COLO668 (cell line): Measurements from ENCODE around the gene PSMB5.

Source experiments
- DNase-seq: peaks from one replicate; lab custom pipeline; 2025; ENCODE audit not compliant: unreplicated experiment; lab: John Stamatoyannopoulos, UW

PSMB5 gene

DNA sequence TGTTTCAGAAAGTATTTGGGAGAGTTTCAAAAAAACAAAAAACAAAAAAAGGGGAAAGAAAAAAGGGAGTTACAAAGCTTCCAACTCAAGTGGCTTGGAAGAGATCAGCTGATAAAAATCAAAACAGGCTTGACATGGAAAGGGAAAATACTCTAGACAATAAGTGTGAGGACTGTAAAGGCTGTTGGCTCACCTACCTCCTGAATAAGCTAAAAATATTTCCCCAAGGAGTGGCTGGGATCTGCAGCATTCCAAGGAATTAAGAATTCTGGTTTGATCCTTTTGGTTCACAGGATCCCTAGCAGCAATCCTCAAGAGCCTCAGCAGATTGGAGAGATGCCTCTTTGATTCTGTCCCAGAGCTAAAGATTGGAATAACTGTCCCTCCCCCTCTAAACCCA lies 41.2 kb downstream of the PSMB5 start:
- no peak for DNase-seq

DNA sequence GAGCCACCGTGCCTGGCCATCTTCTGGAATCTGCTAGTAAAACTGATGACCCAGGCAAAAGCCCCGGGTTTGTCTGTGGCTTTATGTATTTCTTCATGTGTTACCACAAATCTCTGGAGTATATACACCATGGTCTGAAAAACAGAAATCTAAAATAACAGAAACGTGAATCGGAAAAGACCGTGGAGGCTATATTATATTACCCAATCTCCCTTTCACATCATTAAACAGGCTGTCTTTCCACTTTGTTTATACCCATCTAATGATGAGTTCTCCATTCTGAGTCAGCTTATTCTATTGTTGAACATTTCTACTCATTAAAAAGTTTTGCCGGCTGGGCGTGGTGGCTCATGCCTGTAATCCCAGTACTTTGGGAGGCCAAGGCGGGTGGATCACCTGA lies 42.8 kb downstream of the PSMB5 start:
- no peak for DNase-seq

DNA sequence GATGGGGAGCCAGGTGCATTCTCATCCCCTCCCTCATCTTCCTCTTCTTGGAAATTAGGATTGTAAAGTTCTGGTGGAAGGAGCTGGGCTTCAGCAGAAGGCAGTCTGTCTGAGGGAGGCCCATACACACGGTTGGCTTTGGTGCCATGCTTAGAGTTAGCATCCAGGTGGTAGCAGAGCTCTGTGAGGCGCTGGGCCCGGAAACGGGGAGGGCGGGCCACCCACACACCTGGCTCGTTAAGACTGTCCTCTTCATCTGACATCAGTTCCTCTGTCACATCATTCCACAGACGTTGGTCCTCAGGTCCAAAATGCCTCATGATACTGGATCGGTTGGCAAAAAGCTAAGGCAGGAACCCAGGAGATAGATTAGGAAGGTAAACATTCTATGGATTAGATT lies 47.4 kb downstream of the PSMB5 start:
- DNase-seq: no peak

DNA sequence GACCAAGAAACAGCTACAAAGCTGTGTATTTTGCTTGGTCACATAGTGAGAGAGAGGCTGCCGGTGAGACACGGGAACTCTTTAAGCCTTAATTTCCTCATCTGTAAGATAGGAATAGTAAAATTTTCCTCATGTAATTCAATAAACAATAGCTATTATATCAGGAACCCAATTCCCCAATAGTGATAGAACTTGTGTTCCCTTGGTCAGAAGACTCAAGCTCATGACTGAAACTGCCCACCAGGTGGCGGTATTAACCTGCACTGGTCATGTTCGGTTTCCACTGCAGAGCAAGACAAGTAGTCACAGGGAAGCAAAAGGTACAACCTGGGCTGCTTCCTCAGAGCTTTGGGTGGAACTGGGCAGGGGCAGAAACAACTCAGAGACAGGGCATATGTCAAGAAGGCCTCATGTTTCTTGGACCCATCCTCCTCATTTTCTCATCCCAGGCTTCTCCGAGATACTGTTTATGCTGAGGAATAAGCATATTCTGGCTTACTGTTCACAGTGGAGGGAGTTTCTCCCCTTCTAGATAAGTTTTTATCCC lies 48.1 kb downstream of the PSMB5 start:
- peak; percentile 86 for DNase-seq

DNA sequence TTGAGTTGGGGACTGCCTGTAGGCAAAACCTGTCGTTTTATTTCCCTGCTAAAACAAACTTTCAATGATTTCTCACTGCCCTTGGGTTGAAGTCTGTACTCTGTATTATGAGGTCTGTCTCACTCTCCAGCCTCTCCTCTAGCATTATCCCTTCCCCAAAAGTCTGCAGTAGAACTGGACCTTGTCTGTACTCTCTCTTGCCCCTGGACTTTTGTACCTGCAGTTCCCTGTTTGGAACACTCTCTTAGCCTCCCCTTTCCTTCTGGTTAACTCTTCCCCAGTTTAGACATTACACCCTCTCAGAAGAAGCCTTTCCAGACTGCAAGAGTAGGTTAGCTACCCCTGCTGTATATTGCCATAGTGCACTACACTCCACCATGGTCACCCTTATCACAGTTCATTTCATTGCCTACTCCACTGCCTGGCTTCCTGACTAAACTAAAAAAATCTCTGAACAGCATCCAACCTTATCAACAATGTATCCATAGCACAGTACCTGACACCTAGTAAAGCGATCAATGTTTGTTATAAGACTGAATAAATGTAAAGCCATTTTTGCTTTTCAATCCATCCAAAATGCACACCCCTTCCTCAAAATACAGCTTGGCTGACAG lies 48.7 kb downstream of the PSMB5 start:
- DNase-seq: no peak

DNA sequence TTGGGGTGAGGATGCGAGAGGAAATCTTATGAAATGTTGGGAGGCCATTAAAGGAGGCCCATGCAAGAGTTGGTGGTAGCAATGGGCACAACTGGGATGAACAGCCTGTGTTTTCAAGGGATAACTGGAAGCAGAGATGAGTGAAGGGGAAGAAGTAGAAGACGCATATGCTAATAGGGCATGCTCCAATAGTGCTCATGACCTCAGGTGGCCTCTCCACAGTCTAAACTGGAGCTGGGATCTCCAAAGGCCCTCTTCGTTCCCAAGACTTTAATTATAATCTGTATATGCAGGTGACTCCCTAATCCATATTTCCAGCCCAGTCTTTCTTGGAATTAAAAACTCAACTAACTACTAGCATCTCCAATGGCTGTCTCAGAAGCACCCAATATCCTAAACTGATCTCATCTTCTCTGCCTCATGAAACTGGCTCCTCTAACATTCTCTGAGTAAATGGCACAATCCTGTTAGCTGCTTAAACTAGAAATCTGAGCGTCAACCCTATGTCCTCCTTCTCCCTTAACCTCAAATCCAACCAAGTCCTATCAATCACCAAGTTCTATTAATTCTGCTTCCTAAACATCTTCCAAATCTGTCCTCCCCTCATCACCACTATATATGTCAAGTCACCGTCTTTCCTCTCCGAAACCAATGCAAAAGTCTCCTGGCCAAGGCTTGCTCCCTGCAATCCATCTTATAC lies 49.6 kb downstream of the PSMB5 start:
- no peak for DNase-seq

DNA sequence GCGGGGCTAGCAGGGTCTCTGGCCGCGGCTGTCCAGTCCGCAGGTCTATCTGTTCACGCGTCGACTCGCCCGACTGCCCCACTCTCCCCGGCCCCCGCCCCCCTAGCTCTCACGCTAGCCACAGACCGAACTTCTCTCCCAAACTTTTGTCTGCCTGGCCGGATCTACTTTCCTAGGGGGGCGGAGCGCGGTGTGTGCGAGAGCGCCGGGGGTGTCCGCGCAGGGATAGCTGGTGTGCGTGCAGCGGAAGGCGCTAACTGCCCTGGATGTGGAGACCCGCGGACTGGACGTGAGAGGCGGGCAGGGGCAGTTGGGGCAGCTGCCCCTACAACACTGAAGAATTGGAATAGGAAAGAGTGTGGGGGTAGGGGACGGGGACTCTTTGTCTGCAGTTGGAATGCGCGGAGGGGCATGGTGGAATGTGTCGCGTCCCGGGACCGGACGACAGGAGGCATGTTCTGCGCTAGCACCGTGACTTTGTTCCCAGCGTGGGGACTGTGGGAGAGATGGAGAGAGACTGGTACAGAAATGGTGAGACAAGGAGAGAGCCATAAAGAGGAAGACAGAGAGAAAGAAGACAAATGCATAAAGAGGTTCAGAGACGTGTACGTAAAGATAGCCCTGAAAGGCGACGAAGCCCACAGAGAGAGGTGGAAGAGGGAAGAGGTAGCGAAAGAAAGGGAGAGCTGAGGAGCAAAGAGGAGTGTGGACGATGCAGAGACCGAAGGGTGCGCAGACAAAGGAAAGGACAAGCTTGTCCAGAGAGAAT lies 52.0 kb downstream of the PSMB5 start, which contains the start of gene AJUBA:
Gene AJUBA (minus strand): TSS at position 75 of the 769 bp plus-strand sequence. CDS start 285 bp downstream, outside the sequence.
- DNase-seq: peak; percentile 36

DNA sequence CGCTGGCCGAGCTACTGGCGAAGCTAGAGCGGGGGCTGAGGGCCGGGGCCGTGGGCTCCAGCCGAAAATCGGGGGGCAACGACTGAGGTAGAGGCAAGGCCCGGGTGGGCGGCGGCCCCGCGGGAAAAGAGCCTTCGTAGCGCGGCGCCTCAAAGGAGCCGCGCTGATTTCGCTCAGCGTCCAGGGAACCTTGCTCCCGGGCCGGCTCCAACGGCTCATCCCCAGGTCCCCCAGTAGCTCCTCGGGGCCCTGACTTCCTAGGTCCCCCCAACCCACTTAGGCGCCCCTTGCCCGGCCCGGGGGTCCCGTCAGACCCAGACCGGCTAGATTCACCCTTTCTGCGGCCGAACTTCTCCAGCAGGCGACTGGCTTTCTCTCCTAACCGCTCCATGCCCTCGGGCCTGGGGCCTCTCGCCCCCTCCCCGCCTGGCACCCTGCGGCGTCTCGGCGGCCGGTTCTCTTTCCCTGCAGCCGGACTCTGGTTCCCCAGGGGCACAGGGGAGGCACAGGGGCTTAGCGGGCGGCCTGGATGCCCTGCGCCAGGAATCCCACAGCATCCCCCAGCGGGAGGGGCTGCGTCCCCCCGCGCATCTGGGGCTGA lies 52.7 kb downstream of the PSMB5 start:
- peak; percentile 24 for DNase-seq

DNA sequence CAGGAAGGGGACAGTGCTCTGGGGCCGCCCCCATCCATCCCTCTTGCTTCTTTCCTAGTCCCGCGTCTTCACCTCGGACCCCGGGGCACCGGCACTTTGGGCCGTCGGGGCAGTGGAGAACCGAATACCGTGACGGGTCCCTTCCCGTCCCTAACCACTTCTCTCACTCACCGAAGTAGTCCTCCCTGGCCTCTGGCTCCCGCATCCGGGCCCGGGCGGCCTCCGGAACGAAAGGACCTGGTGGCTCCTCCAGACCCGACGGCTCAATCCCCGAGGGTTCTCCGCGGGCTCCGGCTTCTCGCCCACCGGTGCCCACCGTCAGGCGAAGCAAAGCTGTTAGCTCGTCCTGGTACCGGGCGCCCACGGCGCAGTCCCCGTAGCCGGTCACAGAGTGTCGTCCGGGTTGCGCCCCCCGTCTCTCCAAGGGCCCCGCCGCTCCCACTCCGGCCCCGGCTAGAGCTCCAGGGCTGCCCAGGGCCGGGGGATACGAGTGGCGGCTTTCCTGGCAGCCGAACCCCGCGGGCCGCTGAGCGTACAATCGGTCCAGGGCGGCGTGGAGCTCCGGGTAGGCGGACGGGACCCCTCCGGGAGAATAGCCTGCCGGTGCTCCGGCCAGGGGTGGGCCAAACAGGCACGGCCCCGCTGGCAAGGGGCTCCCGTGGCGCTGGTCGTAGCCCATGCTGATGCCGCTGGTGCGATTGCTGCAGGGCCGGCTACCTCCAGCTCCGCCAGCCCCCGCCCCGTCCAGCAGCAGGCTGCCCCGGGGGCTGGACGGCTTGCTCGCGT lies 53.4 kb downstream of the PSMB5 start:
- DNase-seq: peak; percentile 7

DNA sequence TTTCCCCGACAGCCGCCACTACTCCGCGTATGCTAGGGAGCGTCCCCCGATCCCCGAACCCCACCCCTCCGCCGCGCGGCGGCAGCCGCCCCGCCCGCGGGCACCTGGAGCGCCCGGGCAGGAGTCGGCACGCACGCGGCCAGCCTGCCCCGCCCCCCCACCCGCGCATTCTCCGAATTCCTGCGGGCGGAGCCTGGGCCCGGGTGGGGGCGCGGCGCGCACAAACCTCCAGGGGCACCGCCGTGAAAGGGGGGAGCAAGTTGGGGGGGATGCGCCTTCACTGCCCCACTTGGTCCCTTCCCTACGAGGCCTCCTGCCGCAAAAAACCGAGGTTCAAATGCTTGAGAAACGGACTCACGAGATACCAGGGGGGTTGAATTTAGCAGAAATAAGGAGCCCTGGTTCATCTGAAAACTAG lies 54.0 kb downstream of the PSMB5 start:
- DNase-seq: no peak

DNA sequence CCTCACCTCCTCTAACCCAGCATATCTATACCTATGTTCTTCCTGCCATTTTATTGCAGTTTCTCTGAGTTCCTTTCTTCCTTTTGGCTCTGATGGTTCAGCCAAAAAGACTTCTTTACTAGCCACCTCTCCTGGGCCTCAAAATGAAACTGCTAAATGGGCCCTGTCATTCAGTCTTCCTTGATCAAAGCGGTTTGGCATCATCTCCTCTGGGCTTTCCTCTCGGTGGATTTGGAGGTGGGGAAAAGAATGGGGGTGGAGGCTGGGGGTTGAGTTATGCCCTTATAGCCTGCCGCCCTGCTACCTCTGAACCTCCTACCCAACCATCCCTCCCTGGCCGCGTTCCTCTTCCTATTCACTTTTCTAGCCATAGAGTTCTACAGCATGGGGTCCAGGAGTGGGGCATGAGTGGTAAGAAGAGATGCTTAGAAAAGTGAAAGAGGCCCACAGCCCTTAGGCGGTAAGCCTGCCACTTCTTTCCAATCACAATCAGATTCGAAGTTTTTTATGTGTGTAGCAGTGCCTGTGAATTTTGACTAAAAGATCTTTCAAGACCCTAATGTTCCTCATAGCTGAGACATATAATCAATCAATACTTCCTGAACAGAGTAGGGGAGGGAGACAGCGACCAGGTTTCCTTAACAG lies 54.8 kb downstream of the PSMB5 start:
- no peak for DNase-seq

DNA sequence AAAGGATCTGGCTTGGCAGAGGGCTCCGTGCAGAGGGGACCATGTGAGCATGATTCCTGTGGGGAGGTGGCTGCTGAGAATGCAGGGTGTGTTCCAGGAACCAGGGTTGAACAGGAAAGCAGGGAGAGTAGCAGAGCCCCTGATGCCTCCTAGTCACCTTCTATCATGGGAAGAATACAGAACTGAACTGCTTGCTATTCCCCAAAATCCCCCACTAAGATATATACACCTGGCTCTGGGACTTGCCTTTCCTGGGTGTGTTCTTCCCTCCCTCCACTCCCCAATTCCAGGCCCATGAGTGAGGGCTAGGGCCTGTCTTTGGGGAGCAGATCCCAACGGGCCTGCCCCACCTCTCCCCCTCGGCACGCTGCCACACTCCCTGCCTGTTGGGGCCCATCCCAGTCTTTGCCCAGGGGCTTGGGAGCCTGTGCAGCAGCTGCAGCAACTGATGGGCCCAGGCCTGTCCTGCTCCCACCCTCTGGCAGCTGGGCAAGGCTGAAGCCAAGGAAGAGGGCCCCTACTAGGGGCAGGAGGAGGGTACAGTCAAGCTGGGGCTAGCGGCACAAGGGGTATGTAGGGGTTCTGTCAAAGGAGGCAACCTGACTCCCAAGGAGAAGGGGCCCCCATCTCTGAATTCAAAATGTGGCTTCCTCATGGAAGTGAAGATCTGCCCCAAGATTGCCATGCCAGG lies 55.6 kb downstream of the PSMB5 start:
- DNase-seq: no peak

DNA sequence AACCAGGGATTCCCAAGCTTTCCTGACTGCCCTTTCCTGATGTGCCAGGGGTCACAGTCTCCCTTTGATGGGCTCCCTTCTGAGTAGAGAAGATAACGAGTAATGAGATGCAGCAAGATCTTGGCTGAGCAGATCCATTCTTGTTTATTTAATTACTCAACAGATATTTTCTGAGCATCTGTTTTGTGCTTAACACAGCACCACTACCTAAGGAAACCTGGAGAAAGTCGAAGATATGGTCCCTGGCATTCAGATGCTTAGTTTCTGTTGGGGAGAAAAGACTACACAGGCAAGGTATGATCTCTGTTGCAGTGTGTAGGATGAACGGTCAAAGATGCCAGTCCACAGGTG lies 56.2 kb downstream of the PSMB5 start:
- no peak for DNase-seq

DNA sequence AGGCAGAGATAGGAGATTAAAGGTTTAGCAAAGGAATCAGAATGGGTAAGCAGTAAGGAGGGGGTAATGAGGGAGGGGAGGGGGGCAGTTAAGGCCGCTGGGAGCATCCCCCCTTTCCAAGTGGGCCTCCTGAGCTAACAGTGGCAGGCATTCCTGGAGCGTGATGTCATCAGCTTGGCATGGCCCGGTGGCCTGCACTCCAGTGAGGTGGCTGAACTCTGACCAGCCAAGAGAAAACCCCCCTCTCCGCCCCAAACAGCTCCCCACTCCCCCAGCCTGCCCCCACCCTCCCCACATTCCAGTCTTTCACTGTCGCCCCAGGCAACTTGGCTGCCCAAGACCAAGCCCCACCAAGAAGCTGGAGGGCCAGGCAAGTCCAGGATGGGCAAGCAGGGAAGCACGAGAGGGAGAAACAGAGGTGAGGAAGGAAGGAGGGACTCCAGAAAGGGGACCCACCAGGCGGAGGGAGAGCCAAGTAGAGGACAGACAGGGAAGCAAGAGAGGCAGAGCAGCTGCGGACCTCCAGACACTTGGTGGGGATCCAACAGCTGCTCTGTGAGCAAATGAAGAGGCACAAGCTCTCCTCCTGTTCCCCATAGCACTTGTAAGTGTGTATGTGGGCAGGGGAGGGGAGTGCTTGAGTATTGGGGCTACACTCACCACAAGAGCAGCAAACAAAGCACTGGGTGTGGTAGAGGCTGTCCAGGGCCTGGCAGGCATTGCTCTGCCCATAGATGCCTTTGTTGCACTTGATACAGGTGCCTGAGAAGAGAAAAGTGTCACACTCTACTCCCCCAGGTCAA lies 56.8 kb downstream of the PSMB5 start:
- peak; percentile 46 for DNase-seq

DNA sequence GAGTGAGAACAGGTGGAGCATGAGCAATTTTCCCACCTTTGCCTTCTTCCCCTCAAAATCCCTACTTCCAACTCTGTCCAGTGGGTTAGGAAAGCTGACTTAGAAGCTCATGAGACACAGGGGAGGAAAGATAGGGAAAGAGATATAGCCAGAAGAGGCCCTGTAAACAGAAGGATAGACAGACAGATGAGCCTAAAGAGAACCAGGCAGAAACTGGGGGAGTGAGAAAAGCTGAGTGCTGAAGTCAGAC lies 57.3 kb downstream of the PSMB5 start:
- DNase-seq: no peak

DNA sequence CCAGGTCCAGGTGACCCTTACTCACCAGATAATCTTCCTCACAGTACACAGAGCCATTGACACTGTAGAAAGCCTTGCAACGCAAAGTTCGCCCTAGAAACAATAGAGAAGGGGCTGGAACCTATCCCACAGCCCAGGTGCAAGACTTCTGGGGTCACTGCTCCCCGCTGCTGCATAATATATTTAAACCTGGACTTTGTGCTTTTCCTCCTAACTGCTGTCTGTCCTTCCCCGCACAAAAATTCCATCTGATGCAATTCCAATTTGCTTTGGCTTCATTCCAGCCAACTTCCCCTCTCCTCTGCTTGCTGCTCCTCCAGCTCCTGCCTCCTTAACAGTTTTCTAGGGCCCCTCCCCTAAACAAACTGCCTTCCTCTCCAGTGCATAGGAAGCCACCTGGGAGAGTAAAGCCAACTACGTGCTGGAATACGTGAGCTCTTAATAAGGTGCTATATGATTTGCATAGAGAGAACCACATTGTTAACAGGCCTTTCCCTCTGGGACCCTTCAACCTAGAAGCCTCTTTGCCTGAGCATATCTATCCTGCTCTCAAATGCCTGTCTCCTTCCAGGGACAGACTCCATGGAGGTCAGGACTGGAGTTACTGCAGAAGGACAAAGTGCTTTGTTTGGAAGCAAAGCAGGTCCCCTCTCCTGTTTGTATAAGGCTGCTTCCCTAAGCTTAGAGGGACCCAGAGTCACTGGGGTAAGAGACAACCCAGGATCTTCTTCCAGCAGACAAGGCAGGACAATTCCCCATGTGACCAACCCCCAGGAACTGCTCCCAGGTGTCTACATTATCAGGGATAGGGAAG lies 57.9 kb downstream of the PSMB5 start:
- DNase-seq: peak; percentile 37
